GM21360 (cell line): Measurements from ENCODE around the gene TADA2B.

Source experiments
- ATAC-seq: cut with Tn5 transposase; IDR thresholded peaks from one replicate; pipeline ENCODE4 v1.9.1; 2021; ENCODE audit warnings: mild to moderate bottlenecking, moderate library complexity; ENCODE audit not compliant: unreplicated experiment

Gene TADA2B

GRCh38 chr4:7055111-7055989 lies 12.2 kb downstream of the TADA2B start:
- ATAC-seq: no peak

GRCh38 chr4:7055990-7056325 lies 12.8 kb downstream of the TADA2B start:
- no peak for ATAC-seq

GRCh38 chr4:7058792-7059191 lies 15.6 kb downstream of the TADA2B start:
- ATAC-seq: peak; percentile 15

- ATAC-seq: no peak
Measured at GRCh38 chr4:7059662-7060061, 16.5 kb downstream of the TADA2B start.

- ATAC-seq: no peak
Measured at GRCh38 chr4:7060346-7061150, 17.4 kb downstream of the TADA2B start.

- ATAC-seq: no peak
Measured at GRCh38 chr4:7061815-7062214, 18.6 kb downstream of the TADA2B start.

- ATAC-seq: no peak
Measured at GRCh38 chr4:7062816-7063215, 19.6 kb downstream of the TADA2B start.

GRCh38 chr4:7063362-7063761 lies 20.2 kb downstream of the TADA2B start:
- ATAC-seq: no peak

- ATAC-seq: no peak
Measured at GRCh38 chr4:7066006-7066405, 22.8 kb downstream of the TADA2B start.

GRCh38 chr4:7066493-7066892 lies 23.3 kb downstream of the TADA2B start:
- ATAC-seq: no peak

GRCh38 chr4:7067126-7067451 lies 23.9 kb downstream of the TADA2B start:
- no peak for ATAC-seq

- ATAC-seq: peak; percentile 89
Measured at GRCh38 chr4:7067452-7068278, 24.5 kb downstream of the TADA2B start, which contains the start of gene GRPEL1. GRPEL1 (minus strand) TSS chr4:7068064; CDS start chr4:7068032, 32 bp downstream.

- ATAC-seq: peak; percentile 12
Measured at GRCh38 chr4:7068279-7068842, 25.2 kb downstream of the TADA2B start.

- ATAC-seq: no peak
Measured at GRCh38 chr4:7068883-7069282, 25.7 kb downstream of the TADA2B start.

GRCh38 chr4:7070729-7071511 lies 27.7 kb downstream of the TADA2B start:
- peak; percentile 39 for ATAC-seq

GRCh38 chr4:7073059-7073458 lies 29.9 kb downstream of the TADA2B start:
- no peak for ATAC-seq

- no peak for ATAC-seq
Measured at GRCh38 chr4:7073526-7074390, 30.6 kb downstream of the TADA2B start.

GRCh38 chr4:7074426-7074825 lies 31.3 kb downstream of the TADA2B start:
- ATAC-seq: no peak
